B cell (primary cell): ENCODE data around the gene PRTFDC1.

Experiments used
- EZH2 ChIP-seq: IDR thresholded peaks from 2 replicates; pipeline ENCODE4 v1.6.1; 2012; ENCODE audit warnings: borderline replicate concordance, low read depth, mild to moderate bottlenecking, moderate library complexity, low read length; ENCODE audit not compliant: insufficient read depth, poor library complexity, severe bottlenecking
- TF ChIP-seq, protein P1 (sequence below): fragments of 200-600 bp; IDR thresholded peaks from one replicate; pipeline ENCODE4 v1.8.0; 2022; ENCODE audit warnings: antibody characterized with exemption, mild to moderate bottlenecking

GRCh38 chr10:24847112-24848070, 105.0 kb downstream of the PRTFDC1 start:
- TF ChIP-seq, protein P1, sequence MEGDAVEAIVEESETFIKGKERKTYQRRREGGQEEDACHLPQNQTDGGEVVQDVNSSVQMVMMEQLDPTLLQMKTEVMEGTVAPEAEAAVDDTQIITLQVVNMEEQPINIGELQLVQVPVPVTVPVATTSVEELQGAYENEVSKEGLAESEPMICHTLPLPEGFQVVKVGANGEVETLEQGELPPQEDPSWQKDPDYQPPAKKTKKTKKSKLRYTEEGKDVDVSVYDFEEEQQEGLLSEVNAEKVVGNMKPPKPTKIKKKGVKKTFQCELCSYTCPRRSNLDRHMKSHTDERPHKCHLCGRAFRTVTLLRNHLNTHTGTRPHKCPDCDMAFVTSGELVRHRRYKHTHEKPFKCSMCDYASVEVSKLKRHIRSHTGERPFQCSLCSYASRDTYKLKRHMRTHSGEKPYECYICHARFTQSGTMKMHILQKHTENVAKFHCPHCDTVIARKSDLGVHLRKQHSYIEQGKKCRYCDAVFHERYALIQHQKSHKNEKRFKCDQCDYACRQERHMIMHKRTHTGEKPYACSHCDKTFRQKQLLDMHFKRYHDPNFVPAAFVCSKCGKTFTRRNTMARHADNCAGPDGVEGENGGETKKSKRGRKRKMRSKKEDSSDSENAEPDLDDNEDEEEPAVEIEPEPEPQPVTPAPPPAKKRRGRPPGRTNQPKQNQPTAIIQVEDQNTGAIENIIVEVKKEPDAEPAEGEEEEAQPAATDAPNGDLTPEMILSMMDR, result no peak
- TF ChIP-seq EZH2, result no peak
